Effector CD4-positive, alpha-beta T cell (primary cell): ENCODE measurements around the gene SH3D19.
"Not testable (repeated sequence)": the region's sequence is repeated elsewhere in the genome, so short reads cannot be mapped to it uniquely, and the experiment has no call there.

Experiments
- DNase-seq: peaks from one replicate; pipeline ENCODE4 v3.0.0-alpha.2; 2020

Gene SH3D19

GRCh38 chr4:151091047-151091446 lies 234.4 kb downstream of the SH3D19 start:
- DNase-seq: no peak

GRCh38 chr4:151087467-151087866 lies 237.9 kb downstream of the SH3D19 start:
- no peak for DNase-seq

GRCh38 chr4:151077978-151078377 lies 247.4 kb downstream of the SH3D19 start:
- not testable (repeated sequence) for DNase-seq

GRCh38 chr4:151074416-151074916 lies 250.9 kb downstream of the SH3D19 start:
- DNase-seq: no peak
